T-helper 22 cell (primary cell): ENCODE data around the gene GLUL.
A peak's percentile ranks its signal among the peaks of the same experiment; 100 is the strongest.

ENCODE experiments used
- DNase-seq: peaks from one replicate; pipeline ENCODE4 v3.0.0-alpha.2; 2020; ENCODE audit warnings: low read depth

The GLUL gene

DNA sequence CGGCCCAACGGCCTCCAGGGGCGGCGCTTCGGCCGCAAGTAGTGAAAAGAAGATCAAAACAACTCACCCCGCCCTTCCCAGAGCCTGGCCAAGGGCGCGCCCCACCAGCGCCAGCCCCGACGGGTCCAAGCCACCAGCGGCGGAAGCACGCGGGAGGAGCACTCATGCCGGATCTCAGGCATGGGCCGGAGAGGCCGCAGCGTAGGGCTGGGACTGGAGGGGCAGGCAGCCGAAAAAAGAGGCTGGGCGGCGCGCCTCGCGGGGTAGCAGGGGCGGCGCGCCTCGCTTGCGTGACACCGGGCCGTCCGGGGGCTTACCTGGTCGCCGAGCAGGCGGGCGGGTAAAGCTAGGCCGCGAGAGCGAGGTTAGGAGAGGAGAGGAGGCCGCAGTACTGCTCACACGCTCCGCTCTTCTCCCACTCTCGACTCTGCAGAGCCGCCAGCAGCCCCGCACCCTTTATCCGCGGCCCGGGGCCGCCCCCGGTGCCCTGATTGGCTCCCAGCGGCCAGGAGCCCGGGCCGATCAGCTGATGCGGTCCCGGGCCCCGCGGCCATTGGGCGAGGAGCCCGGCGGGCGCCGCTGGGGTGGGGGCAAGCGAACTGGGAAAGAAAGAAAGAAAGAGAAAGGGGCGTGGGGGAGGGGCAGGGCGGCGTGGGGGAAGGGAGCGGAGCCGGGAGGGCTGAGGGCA lies at the start of gene GLUL:
GLUL (minus strand) TSS at position 429 of the 688 bp plus-strand sequence. CDS start 3,053 bp downstream, outside the sequence.
- peak; percentile 63 for DNase-seq

DNA sequence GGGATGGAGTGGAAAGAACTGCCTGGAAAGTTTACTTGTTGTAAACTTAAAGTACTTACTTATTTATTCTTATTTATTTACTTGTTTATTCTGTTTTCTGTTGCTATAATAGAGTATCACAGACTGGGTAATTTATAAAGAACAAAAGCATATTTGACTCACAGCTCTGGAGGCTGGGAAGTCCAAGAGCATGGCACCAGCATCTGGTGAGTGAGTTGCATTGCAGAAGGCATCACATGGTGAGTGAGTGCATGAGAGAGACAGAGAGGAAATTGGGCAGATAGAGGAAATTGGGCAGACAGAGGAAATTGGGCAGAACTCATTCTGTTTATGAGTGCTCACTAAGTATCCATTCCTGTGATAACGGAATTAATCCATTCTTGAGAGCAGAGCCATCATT lies 46.7 kb upstream of the GLUL start:
- DNase-seq, result no peak

DNA sequence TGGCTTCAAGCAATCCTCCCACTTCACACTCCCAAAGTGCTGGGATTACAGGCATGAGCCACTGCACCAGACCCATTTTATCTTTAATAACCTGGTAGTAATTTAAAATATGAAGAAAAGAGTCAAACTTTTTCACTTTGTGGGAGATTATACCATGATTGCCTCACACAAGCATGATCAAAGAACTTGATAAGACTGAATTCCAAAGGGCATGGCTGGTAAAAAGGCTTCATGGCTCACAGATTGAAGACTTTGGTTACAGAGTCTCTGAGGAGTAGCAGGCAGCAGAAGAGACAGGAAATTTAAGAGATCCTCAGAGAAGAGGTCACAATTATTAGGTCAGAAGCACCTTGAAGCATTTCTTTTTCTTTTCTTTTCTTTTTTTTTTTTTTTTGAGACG lies 42.0 kb upstream of the GLUL start:
- no peak for DNase-seq

DNA sequence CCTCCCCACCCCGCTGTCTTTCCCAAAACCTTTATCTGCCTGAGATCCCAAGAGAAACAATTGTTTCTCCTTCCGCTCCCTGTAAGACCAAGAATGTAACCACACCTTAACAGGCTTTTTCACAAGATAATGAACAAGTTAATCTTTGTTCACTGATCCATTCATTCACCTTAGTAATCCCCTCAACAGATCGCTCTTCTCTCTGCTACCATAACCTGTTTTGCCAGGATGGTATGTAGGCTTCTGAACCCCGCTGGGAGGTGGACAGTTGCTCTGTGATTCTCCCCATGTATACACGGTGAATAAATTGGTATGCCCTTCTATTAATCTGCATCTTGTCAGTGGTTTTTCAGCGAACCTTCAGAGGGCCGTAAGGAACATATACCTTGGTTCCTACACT lies 39.7 kb upstream of the GLUL start:
- no peak for DNase-seq

DNA sequence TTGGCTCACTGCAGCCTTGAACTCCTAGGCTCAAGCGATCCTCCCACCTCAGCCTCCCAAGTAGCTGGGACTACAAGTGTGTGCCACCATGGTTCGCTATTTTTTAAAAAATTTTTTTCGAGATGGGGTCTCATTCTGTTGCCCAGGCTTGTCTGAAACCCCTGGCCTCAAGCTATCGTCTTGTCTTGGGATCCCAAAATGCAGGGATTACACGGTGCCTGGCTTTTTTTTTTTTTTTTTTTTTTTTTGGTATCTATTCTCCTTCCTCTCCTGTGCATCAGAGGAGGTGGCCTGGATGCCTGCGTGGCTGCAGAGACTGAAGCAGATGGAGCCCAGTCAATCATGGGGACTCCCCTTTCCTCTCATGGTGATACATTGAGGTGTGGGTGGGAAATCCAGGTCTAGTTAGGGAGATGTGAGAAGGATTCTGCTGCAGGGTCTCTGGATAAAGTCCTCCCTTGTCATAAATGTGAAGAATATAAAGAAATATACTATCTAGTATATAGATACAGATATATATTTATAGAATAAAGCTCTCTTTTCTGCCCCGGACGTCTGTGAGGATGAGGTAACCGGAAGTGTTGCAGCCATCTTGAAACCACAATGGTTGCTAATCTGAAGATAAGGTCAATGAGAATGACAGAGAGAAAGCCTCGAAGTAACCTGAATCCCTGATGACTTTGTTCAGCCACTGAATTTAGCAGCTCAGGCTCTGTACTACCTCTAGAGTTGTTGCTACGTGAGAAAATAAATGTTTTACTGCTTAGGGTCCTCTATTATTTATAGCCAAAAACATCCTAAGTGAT lies 38.9 kb upstream of the GLUL start:
- peak; percentile 39 for DNase-seq

DNA sequence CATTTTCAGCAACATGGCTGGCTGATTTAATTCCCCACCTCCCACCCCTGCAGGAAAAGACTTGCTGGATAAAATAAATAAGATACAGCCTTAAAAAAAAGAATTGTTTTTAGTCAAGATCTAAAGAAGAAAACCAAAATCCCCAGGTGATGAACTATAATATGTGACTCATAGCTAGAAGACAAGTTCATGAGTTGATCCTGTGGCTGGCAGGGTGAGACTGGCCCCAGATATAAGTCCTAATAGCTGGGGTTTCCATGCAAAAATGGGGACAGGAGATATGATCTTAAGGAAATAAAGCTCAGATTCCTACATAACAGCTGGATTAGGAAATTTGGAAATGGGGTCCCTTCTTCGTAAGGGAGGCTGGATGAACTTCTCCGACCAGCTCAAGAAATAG lies 36.5 kb upstream of the GLUL start:
- DNase-seq, result no peak

DNA sequence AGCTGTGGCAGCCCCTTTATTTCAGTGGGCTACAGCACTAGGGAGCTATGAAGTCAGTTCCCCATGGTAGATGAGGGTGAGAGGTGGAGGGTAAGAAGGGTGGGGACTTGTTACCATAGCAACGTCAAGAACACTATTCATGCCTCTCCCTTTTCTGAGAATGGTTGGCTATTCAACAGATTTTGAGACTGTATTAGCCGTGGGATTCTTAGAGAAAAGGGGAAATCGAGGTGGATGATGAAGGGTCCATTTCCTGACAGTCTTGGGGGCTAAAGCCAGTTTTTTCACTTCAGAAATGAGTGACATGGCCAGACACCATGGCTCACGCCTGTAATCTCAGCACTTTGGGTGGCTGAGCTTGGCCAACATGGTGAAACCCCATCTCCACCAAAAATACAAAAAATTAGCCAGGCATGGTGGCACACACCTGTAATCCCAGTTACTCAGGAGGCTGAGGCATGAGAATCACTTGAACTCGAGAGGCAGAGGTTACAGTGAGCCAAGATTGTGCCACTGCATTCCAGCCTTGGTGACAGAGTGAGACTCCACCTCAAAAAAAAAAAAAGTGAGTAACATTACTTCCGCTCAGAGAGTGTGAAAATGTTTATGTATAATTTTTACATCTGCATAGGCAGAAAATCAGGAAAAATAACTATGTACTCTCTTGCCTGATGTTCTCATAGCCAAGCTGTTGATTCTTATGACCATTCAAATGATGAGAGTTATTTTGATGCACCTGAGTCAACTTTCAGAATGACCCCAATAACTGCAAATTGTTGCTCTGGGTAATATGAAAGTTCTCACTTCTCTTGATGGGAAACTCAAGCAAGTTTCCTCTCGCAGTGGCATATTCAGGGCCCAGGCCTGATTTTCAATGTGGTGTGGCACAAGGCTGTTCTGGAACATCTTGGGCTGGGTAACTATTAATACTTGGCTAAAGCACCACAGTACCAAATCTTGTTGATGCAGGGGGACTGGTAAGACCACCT lies 35.1 kb upstream of the GLUL start:
- no peak for DNase-seq

DNA sequence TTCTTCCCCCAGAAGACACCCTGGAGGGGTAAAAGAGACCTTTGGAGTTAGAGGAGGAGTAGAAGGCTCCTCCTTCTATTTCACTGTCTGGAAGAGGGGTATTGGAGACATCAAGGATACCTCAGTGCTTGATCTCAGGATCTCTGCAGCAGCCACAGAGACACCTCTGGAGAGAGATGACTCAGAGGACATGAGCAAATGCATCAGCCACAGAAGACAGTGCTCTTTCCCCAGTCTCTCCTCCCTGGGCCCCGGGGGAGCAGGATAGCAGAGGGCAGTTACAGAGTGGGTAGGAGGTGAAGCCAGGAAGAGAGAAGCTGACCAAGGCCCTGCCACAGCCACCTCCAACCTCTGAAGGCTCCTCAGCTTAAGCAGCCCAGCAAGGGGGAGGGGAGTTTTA lies 24.2 kb upstream of the GLUL start:
- DNase-seq, result no peak

DNA sequence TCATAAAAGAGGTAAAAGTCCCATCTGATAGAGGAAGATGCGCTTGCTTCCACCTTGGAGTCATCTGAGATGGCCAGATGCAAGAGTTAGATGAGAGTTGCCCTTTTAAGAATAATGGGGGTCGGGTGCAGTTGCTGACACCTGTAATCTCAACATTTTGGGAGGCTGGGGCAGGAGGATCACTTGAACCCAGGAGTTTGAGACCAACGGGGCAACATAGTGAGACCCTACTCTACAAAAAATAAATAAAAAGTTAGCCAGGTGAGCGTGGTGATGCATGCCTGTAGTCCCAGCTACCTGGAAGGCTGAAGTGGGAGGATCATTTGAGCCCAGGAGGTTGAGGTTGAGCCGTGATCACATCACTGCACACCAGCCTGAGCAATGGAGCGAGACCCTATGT lies 22.4 kb upstream of the GLUL start:
- DNase-seq, result no peak

DNA sequence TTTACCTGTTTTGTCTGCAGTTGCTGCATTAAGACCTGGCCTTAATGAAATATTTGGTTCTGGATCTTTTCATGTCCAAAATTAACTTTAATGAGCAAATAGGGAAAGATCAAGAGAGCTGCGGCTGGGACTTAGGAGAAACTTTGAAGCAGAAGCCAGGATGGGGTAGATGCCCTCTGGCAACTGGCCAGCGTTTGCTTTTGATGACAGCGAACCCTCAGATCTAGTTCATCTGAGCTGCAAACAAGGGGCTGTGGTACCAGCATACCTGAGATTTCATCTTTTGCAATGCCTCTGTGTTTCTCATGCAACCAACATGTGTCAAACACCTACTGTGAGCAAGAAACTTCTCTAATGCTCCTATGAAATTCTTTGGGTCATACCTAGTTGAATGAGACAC lies 21.9 kb upstream of the GLUL start:
- DNase-seq, result no peak

DNA sequence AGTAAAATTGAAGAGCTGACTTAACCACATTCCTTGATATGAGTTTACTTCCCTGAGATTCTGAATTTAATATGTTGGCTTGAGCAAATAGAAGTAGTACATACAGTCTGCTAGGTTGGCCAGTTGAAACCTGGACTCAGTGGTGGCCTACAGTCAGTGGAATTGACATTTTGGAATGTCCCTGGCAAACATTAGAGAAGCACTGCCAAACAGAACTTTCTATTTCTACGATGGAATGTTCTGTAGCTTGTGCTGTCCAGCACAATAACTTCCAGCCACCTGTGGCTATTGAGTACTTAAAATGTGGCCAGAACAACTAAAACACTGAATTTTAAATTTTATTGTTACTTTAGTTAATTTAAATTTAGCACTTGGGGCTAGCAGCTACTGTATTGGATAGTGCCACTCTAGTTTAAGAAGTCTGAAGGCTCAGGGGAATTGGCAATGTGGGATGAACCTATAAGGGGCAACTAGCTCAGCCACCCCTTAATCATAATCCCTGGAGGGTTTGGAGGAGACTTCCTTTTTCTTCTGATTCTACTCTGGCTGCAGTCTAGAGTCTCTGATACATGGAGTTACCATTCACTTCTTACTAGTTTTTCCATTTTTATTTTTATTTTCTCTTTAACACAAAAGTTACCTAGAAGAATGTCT lies 19.2 kb upstream of the GLUL start:
- no peak for DNase-seq

DNA sequence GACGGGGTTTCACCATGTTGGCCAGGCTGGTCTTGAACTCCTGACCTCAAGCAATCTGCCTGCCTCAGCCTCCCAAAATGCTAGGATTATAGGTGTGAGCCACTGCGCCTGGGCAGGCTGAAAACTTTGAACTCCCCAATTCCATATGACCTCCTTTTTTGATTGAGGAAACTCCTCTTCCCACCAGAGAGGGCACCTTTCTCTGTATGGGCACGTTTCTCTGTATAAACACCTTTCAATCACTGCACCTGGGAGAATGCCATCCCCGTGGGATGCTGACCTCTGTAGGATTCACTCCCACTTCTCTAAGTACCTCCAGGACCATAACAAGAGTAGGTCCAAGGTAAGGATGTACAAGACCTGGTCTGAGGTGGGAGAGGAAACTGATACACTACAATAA lies 18.5 kb upstream of the GLUL start:
- DNase-seq, result no peak

DNA sequence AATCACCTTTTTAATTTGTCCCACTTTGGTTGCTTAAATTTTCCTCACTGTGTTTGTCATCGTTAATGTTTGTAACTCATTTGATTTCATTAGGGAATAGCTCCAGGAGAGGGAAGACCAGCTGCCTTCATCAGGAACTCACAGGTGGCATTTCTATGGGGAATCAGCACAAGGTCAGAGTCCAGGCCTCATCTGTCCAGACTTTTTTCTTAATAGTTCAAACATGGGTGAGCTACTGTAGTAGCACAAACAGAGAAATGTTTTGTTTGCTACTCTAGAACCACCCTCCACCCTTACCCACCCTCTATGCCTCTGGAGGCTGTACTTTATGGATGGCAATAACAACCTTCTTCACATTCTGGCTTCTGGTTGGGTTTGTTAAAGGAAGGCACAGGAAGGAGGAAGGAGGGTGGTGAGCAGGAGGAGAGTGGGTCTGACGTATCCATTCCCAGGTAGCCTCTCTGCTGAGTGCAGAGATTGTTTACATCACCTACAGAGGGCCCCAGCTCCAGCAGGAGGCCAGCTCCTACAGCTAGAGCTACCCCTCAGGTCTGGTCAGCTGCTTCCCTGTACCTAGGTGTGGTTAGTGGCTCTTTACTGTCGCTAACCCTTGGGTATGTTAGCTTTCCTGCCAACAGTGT lies 17.0 kb upstream of the GLUL start:
- DNase-seq, result no peak

DNA sequence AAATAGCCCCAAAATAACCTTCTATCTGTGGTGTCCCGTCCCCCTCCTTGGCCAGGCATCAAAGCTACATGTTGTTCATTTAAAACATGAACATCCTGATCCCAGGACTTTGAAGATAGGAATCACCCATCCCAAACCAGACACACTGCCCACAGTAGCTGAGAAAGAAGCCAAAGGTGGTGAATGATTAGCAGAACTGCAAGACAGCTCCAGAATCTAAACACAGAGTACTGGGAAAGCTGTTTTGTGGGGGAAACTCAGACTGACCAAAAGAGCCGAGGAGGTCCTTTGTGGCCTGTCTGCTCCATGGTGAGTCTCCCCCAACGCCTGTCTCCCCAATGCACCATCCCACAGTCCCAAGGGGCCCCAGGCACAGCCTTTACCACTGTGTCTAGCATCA lies 16.1 kb upstream of the GLUL start:
- DNase-seq, result no peak

DNA sequence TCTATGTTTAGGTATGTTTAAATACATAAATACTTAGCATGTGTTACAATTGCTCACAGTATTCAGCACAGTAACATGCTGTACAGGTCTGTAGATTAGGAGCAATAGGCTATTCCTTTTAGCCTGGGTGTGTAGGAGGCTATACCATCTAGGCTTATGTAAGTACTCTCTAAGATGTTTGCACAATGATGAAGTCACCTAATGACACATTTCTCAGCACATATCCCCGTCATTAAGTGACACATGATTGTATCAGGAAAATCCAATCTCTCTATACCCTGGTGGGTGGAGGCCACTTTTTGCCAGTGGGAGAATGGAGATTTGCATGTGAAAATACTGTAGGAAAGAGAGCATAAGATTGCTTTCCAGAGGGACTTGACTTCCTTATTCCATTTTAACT lies 14.4 kb upstream of the GLUL start:
- no peak for DNase-seq

DNA sequence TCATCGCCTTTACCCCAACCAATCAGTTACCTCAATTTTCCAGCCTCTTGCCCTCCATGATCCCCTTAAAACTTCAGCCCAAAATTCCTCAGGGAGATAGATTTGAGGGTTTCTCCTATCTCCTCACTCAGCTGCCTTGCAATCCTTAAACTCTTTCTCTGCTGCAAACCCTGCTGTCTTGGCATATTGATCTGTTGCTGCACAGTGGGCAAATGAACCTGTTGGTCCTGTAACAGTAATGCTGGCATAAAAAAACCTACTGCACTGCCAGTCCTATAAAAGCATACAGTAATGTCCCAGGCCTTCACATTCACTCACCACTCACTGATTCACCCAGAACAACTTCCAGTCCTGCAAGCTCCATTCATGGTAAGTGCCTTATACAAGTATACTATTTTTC lies 14.0 kb upstream of the GLUL start:
- no peak for DNase-seq

DNA sequence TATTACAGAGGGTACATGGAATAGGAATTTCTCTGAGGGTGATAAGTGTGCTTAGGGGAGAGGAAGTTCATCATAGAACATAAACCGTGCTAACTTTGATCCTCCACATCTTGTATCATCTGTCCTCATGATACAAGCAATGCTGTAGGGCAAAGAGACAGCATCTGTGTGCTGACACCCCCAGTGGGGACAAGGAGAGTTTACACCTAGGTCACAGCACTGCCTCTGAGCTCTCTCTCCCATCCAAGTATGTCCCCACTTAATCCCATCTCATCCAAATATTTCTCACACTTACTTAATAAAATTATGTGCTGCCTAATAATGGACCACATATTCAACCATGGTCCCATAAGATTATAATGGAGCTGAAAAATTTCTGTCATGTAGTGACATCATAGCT lies 13.2 kb upstream of the GLUL start:
- no peak for DNase-seq

DNA sequence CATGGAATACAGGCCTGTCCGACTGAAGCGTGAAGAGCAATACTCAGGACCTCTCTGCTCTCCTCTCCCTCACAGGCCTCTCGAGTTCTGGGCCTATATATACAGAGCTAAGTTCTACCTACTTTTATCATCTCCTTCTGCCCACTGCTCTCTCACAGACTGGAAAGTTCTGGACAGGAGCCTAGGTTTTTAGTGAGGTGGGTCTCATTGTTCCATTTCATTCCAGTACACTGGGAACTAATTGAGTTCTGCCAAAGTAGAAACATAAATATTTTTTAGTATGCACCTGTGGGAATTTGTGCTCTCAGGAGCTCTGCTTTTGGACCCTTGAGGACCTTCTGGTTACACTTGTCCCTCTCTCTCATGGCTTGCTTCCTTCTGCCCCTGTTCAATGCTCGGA lies 9.0 kb upstream of the GLUL start, which contains the start of gene TEDDM1:
TEDDM1 (minus strand) TSS at position 101 of the 400 bp plus-strand sequence. CDS start 182 bp downstream, outside the sequence.
- DNase-seq, result no peak

DNA sequence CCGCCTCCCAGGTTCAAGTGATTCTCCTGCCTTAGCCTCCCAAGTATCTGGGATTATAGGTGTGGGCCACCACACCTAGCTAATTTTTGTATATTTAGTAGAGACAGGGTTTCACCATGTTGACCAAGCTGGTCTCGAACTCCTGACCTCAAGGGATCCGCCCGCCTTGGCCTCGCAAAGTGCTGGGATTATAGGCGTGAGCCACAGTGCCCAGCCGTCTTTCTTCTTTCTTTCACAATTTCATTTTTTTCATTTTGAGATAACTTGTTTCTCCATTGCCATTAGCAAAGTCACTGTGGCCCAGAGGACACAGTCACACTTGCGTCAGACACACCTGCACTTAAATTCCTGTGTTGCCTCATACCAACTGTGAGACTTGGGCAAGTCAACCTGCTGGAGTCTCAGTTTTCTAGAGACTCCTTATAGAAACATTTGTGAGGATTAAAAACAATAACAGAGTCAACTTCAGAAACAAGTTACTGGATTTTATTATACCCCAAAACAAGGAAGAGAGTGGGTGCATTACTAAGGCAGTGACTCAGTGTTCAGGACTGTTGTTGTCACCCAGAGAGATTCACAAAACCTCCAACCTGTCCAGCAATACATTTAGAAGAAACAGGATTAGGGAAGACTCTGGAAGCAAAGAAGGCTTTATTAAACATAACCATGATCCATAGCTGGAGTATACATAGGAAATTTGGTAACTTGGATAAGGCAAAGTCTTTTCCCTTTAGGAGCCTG lies 6.2 kb upstream of the GLUL start:
- no peak for DNase-seq

DNA sequence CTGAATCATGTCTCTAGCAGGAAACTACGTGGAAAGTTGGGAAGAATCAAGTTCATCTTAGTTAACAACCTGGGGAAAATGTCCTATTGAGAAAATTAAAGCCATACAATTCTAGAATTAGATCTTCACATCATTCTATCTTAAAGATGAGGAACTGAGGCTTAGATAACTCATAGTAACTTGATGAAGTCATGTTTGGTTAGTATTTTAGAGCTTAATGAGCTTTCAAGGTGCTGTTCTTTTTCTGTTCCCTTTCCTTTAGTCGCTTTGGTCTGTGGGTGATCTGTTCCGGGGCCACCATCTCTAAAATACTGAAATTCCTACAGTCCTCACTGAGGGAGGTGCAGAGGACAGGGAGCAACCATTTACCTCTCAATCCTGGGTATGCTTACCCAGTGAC lies 4.3 kb upstream of the GLUL start:
- no peak for DNase-seq
